Stomach (tissue), 4 donors: ENCODE data around the gene OBP2B.

Source experiments
- CTCF ChIP-seq, 7 experiments: fragments of 450-650 bp in 4 of 7; fragments of 200-600 bp in 3 of 7; sonication (generic) in 3 of 7; IDR thresholded peaks; one replicate each; pipeline ENCODE4 v1.5.1; 2016 to 2019; ENCODE audit warnings: antibody characterized with exemption in 7 of 7, control low read depth in 2 of 7, mild to moderate bottlenecking in 1 of 7
- POLR2AphosphoS5 ChIP-seq, 3 donors: sonication (generic); formaldehyde crosslinking; IDR thresholded peaks; one replicate each; pipeline ENCODE4 v1.6.1; 2016; ENCODE audit warnings: antibody characterized with exemption in 3 of 3

GRCh38 chr9:133201424-133202144 lies 7.5 kb downstream of the OBP2B start:
- TF ChIP-seq POLR2AphosphoS5 (IDR thresholded peaks at IDR 0.05) (no peak), CTCF (IDR thresholded peaks at IDR 0.05) (no peak)
